Chondrocyte (in vitro differentiated cells): ENCODE results near the gene GNAL. TPM values are rescaled to one million over a fixed set of nuclear protein-coding genes. Genes with fewer than 3 reads are reported as not detected.

Source experiments
- DNase-seq: peaks from one replicate; pipeline ENCODE4 v3.0.0; 2021; ENCODE audit warnings: mixed read lengths, low spot score
- H3K27ac Mint-ChIP-seq: one replicate; pipeline ENCODE4 v1.8.0; 2021; ENCODE audit warnings: mild to moderate bottlenecking, moderate library complexity, mixed read lengths; ENCODE audit not compliant: unreplicated experiment
- H3K27me3 Mint-ChIP-seq: 2 replicates; pipeline ENCODE4 v1.8.0; 2021; ENCODE audit warnings: low read depth, mixed read lengths
- H3K36me3 Mint-ChIP-seq: 2 replicates; pipeline ENCODE4 v1.8.0; 2021; ENCODE audit warnings: low read depth, mixed read lengths
- H3K4me1 Mint-ChIP-seq: 2 replicates; pipeline ENCODE4 v1.8.0; 2021; ENCODE audit warnings: low read depth, mild to moderate bottlenecking, mixed read lengths
- H3K4me3 Mint-ChIP-seq: one replicate; pipeline ENCODE4 v1.8.0; 2021; ENCODE audit warnings: mild to moderate bottlenecking, moderate library complexity, mixed read lengths; ENCODE audit not compliant: unreplicated experiment
- H3K9me3 Mint-ChIP-seq: 2 replicates; pipeline ENCODE4 v1.8.0; 2021; ENCODE audit warnings: low read depth, mixed read lengths
- total RNA-seq: library from RNA; stranded (reverse); gene quantifications from 3 replicates; pipeline ENCODE4 v1.2.1, GENCODE V29; 2021
- TF ChIP-seq, protein P1 (sequence below): fragments of 200-600 bp; sonication (generic); IDR thresholded peaks from 2 replicates; pipeline ENCODE4 v1.5.0; 2021; ENCODE audit warnings: antibody characterized with exemption, mild to moderate bottlenecking, moderate library complexity

The GNAL gene
- total RNA-seq, 1 donor from 2014 or later = 5.9 TPM

DNA sequence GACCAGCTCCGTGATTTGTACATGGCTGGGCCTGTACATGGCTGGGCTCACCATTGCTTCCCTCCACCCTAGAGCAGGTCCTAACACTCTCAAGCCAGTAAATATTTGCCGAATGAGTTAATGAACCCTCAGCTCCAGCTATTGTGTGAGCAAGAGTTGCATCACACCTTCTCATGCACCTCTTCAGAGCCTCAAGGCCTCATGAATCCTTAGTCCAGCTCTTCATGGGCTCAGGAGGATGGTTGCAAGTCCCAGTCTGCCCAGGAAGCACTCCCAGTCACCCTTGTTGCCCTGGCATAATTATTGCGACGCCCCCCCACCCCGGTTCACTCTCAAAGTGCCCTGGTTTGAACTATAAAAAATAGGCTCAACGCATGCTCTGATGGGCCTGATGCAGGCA, 30.1 kb upstream of the GNAL start:
- Mint-ChIP-seq H3K36me3 (peaks cover 6% of the 10 kb centered on the region), H3K4me3 (no peak overlapping the region), H3K27me3 (peaks cover 38% of the 10 kb centered on the region), H3K9me3 (no peaks in the 10 kb centered on the region), H3K27ac (no peak overlapping the region), H3K4me1 (peaks cover 7% of the 10 kb centered on the region)
- TF ChIP-seq, protein P1, sequence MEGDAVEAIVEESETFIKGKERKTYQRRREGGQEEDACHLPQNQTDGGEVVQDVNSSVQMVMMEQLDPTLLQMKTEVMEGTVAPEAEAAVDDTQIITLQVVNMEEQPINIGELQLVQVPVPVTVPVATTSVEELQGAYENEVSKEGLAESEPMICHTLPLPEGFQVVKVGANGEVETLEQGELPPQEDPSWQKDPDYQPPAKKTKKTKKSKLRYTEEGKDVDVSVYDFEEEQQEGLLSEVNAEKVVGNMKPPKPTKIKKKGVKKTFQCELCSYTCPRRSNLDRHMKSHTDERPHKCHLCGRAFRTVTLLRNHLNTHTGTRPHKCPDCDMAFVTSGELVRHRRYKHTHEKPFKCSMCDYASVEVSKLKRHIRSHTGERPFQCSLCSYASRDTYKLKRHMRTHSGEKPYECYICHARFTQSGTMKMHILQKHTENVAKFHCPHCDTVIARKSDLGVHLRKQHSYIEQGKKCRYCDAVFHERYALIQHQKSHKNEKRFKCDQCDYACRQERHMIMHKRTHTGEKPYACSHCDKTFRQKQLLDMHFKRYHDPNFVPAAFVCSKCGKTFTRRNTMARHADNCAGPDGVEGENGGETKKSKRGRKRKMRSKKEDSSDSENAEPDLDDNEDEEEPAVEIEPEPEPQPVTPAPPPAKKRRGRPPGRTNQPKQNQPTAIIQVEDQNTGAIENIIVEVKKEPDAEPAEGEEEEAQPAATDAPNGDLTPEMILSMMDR = no peak
- DNase-seq = no peak

DNA sequence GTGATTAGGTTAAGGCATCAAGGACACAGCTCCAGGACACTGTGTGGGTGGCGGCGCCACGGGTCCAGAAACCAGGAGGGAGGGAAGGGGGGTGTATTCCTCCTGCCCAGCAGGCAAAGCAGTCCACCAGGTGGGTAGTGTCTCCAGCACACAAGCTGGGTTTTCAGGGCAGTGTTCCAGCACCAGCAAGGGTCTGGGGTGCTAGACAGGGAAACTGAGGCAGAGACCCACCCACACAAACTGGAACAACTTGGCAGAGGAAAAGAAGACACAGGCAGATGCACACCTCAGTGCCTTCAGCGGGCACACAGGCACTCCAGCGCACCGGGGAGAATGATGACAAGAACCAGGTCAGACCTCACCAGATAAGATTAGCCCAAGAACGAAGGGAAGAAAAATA, 28.4 kb upstream of the GNAL start:
- no peak for DNase-seq
- Mint-ChIP-seq H3K27ac (no peak overlapping the region), H3K4me3 (no peak overlapping the region), H3K27me3 (peaks cover 25% of the 10 kb centered on the region), H3K36me3 (peaks cover 6% of the 10 kb centered on the region), H3K4me1 (no peaks in the 10 kb centered on the region), H3K9me3 (no peaks in the 10 kb centered on the region)
- TF ChIP-seq, protein P1 = no peak

DNA sequence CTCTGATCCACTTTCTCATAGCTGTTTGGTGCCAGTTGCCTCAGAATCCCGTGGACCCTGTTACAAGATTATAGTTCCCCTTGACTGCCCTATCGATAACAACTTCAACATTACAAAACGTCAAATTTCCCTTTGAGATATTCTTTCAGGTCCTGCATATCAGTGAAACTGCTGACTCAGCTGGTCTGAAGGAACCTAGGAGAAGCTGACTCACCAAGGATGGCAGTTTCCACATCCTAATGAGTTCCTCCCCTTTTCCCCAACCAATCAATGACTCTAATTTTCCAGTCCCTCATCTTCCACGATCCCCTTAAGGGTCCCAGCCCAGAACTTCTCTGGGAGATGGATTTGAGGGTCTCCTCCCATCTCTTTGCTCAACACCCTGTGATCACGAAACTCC, 27.6 kb upstream of the GNAL start:
- TF ChIP-seq, protein P1 = no peak
- H3K27me3 Mint-ChIP-seq = peaks cover 23% of the 10 kb centered on the region
- H3K4me3 Mint-ChIP-seq = no peak overlapping the region
- no peak for DNase-seq
- H3K36me3 Mint-ChIP-seq = peaks cover 6% of the 10 kb centered on the region
- no peak overlapping the region for H3K27ac Mint-ChIP-seq
- H3K9me3 Mint-ChIP-seq = no peaks in the 10 kb centered on the region
- no peaks in the 10 kb centered on the region for H3K4me1 Mint-ChIP-seq

DNA sequence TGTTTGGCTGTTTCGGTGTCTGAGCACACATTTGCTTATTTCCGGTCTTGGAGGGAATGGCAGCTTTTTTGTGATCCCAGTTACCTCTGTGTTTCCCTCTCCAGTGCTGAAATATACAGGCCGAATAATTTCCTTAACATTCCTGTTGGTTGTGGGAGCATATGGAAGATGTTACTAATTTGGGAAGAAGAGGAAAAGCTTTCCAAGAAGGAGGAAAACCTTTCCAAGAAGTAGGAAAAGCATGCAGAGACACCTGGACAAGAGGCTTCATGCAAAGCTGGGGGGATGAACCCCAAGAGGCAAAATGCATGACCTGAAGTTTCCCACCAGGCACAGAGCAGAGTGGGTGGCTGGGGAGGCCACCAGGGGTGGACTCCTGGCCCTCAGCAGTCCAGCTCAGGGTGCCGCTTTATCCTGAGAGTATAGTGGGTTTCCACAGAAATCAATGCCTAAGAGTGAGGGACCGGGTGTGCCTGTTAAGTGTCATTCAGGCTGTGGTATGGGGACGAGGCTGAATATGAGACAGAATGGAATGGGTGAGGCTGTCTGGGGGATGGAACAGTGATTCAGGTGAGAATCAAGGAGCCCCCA, 25.5 kb upstream of the GNAL start:
- DNase-seq = no peak
- Mint-ChIP-seq H3K4me1 (no peaks in the 10 kb centered on the region), H3K4me3 (no peak overlapping the region), H3K36me3 (no peaks in the 10 kb centered on the region), H3K27me3 (peaks cover 8% of the 10 kb centered on the region), H3K9me3 (no peaks in the 10 kb centered on the region), H3K27ac (no peak overlapping the region)
- TF ChIP-seq, protein P1 = no peak

DNA sequence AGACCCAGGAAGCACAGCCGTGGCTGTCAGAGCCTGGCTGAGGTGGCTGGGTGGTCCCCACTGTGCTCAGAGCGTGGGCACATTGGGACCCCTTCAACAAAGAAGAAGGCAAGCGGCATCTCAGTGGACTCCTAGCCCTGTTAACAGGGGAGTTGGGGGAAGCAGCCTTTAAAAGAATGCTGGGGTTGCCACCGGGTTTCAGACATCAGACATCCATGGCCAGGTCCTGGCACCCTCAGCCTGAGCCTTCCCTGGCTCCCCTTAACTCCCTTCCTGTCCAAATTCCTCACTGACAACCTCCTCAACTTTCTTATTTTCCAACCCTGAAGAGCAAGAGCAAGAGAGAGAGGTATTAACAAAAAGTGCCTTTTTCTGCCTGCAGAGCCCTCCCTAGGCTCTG, 24.8 kb upstream of the GNAL start:
- H3K27ac Mint-ChIP-seq = no peak overlapping the region
- H3K27me3 Mint-ChIP-seq = peaks cover 7% of the 10 kb centered on the region
- H3K4me3 Mint-ChIP-seq = no peak overlapping the region
- TF ChIP-seq, protein P1 = no peak
- no peaks in the 10 kb centered on the region for H3K36me3 Mint-ChIP-seq
- DNase-seq = no peak
- H3K4me1 Mint-ChIP-seq = no peaks in the 10 kb centered on the region
- H3K9me3 Mint-ChIP-seq = no peaks in the 10 kb centered on the region
